ENCODE measurements around the gene SSRP1.
"Not testable (repeated sequence)": the region's sequence is repeated elsewhere in the genome, so short reads cannot be mapped to it uniquely, and the experiment has no call there.

Gene SSRP1

DNA sequence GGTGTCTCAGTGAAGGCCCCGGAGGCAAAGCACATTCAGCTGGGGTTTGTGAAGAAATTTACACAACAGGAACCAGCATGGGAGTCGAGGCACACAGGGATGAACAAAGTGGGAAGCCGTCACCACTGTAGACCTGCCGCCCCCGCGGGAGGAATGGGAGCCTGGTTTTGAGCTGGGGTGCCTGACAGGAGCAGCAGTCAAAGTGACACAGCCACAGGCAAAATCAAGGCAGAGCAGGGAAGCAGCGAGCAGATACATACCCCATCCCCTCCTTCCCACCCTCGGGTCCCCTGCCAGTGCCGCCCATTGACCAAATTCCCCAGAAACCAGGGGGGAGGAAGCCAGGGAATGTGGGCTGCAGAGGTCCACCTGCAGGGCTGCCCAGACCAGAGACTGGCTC is 23.3 kb upstream of the SSRP1 start:
- DNase-seq = no peak

DNA sequence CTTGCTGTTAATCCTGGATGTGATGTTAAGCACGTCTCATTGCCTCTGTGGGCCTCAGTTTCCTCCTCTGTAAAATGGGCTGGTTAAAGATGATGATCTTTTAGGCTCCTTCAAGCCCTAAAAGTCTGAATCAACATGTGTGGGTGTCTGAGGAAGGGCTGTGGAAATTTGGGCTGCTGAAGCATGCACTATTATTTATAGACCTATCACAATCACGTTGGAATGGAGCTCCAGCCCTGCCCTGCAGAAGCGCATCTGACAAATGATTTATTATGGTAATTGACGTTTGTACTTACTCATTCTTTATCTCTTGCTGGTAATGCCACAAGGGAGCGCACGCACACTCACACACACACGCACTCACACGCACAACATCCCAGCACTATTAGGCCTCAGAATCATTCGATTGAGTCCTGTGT is 22.9 kb upstream of the SSRP1 start:
- no peak for DNase-seq

DNA sequence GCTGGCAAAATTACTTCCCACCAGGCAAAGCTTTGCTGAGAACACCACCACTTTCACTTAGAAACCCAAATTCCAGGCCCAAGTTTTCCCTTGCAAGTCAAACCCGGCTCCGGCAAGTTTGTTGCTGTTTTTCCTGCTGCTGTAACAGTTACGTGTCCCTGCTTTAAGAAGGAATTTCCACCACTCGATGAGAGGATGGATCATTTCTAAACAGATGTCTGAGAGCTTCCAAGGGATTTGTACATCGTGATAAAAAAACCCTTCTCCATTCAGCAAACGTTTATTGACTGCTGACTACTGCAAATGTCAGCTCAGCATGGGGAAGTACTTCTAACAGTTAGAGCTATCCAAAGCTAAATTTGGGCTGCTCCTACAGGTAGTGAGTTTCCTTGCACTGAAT is 22.2 kb upstream of the SSRP1 start:
- no peak for DNase-seq

DNA sequence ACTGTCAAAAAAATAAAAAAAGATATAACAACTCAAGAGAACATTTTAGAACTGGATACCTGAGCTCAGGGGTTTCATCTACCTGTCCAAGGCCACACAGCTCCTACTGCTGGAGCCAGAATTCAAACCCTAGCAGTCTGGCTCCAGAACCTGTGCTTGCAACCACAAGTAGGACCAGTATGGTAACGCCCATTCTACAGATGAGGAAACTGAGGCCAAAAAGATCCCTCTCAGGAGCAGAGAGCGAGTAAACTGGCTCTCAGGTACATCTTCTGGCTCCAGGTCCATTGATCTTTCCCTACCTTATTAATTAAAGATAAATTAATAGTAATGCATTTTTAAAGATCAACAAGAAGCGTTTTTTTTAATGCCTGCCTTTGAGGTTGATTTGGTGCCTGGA is 21.6 kb upstream of the SSRP1 start:
- DNase-seq = no peak

DNA sequence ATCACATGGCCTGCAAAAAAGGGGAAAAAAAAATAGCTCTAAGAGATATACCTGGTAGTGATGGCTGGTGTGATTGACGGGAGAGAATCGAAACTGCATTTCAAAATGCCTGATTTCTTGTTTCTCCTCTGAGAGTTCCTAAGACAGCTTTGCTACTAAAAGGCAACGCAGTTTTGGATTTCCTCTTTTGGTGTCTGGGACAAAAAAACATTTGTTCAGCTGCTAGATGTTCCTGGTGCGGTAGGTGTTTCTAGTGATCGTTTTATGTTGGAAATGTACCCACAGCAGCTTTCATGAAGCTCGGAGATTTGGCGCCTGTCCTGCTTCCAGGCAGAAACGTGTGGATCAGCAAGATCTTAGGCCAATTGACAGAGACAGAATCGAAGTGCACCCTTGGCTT is 20.6 kb upstream of the SSRP1 start:
- DNase-seq = no peak

DNA sequence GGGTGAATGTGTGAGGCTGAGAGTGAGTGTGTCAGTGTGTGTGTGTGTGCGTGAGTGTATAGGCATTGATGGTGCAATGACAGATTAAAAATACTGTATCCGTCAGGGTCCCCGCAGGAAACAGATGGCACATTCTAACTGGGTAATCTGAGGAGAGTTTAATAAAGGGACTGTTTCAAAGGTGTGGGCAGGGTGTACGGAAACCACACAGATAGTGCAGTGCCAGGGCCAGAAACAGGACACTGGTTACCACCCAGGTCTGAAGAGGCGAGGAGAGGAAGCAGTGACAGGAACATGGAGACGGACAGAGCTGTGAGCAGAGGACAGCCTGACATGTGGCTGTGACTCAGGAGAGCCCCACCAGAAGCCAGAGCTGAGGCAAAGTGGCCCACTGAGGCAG is 19.0 kb upstream of the SSRP1 start:
- no peak for DNase-seq

DNA sequence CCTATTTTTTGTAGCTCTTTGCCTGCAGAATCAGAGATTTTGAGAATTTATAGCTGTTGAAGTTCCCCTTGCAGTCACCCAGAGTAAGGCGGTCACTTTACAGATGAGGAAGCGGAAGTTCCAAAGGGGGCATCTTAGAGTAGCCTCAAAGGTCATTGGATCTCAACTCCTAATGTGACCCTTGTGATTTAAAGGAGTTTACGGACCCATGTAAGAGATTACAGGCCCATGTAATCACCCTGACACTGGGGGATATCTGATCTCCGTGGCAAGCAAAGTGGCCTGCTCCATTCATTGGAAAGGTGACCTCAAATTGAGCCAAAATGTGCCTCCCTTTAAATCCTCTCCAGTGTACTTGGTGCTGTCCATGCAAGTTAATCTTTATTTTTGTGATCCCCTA is 18.2 kb upstream of the SSRP1 start:
- no peak for DNase-seq

DNA sequence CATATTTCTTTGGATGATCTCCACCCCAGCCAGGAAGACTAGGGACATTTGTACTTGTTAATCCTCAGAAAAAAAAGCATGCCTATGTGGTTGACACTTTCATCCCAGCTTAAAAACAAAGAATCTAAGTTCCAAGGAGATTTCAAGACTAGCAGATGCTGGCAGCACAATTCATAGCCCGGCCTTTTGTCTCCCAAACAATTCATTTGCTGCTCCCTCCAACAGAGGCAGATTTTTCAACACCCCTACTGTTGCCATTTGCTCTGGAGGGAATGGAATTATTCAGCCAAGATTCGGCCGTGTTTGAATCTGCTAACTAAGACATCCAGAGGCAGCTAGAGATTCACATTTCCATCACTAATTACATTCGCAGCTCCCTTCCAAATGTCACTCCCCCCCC is 17.8 kb upstream of the SSRP1 start:
- DNase-seq = no peak

DNA sequence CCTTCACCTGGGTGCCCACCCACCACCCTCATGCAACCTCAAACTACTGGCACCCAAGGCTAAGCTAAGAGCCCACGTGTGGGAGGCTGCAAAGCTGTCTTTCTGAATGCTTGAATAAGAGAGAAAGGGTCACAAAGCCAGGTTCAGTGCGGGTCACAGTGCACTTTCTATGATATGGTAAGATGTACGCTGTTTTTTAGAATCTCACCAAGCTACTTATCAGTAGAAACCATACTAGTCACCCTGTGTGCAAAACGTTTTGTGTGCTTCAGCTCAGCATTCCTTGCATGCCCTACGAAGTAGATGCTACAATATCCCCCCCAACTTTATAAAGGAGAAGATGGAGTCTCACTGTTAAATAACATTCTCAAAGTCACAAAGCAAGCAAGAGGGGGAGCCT is 17.3 kb upstream of the SSRP1 start:
- no peak for DNase-seq

DNA sequence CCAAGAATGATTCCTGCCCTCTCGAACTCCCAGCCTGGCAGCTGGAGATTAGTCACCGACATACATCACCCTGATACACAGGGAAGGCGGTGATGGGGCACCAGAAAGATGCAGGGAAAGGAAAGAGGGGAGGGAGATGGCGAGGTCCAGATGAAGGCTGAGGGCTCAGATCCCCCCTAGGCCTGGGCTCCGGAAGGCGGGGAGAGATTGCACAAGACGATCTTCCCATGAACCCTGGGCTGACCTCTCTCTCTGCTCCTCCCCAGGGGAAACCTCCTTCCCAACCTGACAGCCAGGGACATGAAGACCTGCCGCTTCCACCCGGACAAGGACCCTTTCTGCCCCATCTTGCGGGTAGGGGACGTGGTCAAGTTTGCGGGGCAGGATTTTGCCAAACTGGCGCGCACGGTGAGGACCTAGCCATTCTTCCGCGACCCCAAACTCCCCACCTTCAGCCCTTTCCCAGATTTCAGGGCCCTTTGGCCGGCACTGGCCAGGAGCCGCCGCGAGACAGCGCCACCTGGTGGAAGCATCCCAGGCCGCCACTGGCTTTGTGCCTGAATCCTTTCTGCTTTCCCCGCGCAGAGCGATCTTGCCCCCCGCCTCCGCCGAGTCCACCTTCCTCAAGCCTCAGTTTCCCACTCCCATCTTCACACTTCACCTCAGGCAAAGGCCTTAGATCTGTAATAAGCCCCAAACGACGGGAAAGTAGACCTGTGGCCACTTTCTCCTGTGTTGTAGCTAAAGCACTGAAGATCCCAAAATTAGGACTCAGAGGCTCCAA is 14.0 kb upstream of the SSRP1 start:
- peak; percentile 72 for DNase-seq

DNA sequence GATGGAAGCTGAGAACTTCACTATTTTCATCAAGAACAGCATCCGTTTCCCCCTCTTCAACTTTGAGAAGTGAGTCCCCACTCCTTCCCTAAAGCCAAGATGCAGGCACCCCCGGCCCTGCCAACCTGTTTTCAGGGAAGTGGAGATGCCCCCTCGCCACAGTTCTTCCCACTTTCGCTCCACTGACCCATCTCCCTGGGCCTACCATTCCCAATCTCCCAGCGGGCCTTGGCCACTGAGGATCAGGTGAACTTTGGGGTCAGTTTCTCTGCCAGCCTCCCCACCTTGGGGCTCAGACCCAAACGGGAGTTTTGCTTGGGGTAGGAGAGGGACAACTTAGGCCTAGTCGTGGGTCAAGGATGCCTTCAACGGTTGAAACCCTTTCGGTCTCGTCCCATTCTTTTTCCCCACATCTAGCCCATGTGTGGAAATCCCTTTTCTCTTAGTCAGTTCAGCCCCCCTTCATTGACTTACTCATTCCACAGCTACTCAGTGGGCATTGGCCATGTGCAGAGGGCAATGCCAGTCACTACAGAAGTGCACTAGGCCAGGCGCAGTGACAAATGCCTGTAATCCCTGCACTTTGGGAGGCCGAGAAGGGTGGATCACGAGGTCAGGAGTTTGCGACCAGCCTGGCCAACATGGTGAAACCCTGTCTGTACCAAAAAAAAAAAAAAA is 13.1 kb upstream of the SSRP1 start:
- no peak for DNase-seq

DNA sequence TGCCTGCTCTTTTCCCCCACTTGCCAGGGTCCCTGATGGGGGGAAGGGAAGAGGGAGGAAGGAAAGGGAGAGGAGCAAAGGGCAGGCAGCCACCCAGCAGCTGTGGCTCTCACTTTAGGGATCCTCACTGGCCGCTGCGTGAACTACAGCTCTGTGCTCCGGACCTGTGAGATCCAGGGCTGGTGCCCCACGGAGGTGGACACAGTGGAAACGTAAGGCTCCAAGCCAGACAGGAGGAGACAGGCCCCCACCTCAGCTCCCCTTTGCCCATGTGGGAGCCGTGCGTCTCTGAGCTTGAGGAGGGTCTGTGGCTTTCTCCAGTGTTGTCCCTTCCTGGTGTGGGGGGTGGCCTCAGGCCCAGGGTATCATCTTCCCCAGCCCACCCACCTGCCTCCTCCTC is 12.4 kb upstream of the SSRP1 start:
- DNase-seq = no peak

DNA sequence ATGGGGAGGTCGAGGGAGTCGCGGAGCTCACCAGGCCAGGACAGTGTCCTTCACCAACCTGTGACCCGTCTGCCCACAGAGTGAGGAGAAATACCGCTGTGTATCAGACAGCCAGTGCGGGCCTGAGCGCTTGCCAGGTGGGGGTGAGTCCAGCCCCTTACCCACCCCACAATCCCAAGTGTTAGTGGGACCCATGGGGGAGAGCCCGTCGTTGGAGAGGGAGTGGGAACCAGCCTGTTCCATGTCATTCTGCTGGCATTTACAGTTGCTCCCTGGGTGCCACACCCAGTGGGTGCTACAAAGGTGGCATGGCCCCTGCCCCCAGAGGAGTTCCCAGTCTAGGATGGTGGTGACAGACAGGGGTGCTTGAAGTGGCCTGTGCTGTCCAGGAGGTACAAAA is 11.6 kb upstream of the SSRP1 start:
- DNase-seq = no peak

DNA sequence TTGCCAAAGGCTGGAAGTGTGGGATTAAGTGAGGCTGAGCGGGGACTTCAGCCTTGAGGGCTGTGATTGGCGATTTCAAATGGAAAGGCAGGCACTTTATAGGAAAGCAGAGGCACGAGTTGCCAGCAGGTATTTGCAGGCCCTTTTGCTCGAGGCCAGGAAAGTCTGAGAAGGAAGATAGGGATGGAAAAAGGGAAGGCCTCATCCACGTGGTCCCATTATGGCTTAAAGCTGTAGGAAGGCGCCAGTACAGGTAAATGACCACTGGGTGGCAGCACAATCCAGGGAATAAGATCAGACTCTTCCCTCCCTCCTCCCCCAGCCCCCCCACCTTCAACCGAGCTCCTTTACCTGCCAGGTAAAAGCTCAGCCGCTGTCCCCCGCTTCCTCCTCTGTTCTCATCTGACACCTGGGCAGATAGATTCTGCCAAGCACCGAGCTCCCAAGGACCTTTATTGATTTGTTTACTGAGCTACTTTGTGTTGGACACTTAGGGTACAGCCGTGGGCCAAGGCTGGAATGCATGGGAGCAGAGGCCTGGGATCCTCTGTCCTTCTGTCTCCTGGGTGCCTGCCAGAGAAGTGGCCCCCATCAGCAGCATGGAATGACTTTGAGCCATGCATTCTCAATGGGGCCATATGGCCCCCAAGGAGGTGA is 10.0 kb upstream of the SSRP1 start:
- DNase-seq = peak; percentile 68

DNA sequence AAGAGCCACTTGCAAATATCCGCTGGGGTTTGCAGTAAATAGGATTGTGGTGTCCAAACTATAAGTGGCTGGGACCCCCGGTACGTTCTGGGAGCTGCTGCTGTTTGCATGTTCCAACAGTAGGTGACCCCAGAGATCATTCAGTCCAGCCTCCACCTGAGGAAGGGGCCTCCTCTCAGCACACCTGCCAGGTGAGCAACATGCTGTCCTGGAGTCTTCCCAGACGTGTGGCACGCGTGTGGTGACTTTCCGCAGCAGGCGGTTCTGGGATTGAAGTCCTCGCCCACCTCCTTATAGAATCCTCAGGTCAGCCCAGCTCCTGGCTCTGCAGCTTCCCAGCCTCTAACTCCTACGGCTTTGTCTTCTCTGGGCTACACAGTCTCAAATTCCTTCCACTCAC is 9.1 kb upstream of the SSRP1 start:
- DNase-seq = no peak

DNA sequence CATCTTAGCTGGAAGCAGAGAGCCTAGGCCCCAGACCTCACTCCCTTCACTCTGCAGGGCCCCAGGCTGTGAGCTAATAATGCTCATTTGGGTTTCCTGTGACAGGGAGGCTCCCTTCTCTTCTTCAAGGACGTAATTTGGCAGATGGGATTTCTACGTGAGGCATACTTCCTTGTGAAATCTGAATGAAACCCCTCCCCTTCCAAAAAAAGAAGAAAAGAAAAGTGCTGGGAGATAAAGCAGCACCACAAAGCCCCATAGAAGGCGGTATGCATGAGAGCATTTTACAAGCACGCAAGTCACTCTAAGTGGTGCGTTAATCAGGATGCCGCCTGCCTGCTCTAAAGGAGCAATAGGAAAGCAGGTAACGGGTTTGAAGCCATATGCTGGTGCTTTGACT is 8.1 kb upstream of the SSRP1 start:
- no peak for DNase-seq

DNA sequence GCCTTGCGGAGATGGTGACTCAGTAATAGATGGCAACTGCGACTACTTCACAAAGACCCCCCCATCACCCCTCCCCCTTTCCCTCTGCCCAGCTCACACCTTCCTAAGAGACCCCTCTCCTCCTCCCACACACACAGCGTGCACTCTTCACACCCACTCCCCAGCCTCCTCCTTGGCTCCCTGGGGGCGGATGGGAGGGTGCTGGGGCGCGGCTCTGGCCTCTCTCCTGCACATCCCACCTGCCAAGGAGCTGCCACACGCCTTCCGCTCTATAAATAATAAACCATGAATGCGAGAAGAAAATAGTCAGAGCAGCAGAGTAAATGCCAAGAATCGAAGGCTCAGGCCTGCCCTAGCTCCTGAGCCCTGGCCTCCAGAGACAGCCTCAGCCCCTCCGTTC is 7.0 kb upstream of the SSRP1 start:
- no peak for DNase-seq

DNA sequence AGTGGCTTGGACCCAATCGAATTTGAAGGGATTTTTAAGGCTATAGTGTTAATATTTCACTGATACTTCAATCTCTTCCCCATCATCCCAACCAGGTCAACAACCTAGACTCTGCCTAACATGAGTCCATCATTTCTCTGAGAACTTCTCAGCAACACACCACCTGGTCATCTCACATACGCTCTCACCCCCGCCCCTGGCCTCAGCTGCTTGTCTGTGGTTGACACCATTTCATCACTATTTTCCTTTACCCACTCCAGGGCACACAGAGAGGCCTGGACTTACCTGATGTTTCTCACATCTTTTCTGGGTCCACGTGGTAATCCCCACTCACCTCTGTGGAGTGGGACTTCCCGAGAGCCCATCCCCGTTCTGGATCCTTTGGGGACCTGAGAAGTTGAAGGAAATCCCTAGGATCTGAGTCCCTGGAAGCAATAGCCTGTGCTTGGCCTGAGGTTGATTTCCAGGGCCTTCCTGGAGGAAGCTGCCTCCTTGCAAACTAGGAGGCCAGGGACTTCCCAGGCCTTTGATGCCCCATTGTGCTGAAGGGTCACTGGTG is 5.6 kb upstream of the SSRP1 start:
- no peak for DNase-seq

DNA sequence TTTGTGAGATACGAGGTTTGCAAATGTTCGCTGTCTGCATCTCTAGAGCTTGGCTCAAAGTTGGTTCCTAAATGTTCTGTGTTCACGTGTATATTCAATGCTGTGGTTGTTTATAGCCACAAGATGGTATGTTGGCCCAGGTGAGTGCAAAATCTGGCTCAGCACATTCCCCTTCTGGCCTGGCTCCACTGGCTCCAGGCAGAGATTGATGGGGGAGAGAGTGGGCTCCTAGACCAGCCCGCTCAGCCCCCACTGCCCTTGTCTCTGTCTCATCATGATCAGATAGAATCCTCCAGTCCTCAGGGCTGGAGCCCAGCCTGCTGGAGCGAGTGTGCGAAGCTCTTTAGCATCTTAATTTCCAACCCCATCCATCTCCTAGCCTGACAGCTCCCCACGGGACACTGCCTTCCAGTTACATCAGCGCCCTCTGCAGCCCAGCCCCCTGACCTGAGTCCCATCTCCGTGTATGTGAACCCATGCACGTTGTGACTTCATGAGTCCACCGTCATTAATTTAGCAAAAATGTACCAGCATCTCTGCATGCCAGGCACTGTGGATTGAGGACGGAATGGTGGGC is 4.4 kb upstream of the SSRP1 start:
- DNase-seq = no peak

DNA sequence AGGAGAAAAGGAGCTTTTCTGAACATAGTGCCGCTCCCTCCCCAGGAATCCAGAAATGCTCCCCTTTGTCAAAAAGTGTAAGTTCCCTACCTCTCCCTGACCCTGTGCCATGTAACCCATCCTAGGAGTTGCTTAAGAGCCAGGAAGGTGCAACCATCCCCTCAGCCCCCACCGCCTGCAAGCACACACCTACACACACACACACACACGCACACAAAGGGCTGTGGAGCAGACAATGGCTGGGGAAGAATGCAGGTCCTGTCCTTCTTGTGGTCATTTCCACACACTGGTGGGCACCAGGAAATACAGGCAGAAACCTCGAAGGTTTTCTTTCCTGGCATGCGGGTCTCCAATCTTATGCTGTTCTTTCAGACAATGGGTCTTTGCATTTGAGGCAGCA is 3.6 kb upstream of the SSRP1 start:
- DNase-seq = no peak

DNA sequence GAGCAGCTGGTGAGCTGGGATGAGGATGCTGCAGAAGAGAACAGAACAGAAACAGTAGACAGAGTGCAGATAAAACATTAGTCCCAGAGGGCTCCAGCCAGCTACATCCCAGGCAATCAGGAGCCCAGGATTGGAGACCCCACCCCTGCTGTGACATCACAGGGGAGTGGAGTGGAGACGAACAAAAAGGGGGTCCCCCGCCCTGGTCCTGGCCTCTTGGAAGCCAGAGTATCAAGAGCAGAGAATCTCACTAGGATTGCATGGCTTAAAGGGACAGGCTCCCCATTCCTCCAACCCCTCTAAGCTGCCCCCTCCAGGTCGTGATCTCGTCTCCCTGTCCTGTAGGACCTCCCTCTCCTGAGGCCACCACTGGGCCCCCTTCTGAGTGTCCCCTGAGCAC is 2.5 kb upstream of the SSRP1 start, which contains the start of gene P2RX3:
Gene P2RX3 (plus strand): TSS at position 211 of the 400 bp plus-strand sequence. CDS start 199 bp downstream, outside the sequence.
- no peak for DNase-seq

DNA sequence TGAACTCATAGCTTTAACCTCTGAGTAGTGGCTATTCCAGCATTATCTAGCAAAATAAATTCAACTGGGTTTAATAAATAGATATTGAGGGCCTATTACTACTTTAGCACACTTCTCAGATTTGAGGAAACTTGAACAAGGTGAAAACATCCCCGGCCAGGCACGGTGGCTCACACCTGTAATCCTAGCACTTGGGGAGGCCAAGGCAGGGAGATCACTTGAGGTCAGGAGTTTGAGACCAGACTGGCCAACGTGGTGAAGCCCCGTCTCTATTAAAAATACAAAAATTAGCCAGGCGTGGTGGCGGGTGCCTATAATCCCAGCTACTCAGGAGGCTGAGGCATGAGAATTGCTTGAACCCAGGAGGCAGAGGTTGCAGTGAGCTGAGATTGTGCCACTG is 1.2 kb upstream of the SSRP1 start:
- DNase-seq = not testable (repeated sequence)

DNA sequence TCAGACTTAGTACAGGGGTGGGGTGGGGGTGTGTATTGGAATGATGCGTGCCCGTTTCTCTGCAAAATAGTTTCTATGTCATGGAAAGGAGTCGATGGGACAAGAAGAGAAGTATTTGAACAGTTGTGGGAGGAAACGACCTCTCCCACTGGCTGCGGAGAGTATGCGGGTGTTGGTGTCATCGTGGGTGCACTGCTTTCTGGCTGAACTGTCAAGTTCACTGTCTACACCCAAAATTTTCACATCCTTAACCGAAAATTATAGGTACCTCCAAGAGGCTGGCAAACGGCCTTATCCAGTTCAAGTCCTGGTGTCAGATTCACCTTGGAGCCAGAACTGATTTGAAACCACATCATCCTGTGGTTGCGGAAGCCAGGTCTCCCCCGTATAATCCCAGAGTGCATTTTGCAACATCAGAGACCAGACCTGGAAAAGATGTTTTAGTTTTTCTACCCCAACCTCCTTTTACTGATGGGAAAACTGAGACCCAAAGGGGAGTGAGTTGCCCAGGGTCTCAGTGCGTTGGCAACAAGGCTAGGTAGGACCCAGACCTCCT is 497 bp upstream of the SSRP1 start:
- DNase-seq = peak; percentile 39

Measured in activated T-cell treated with anti-CD3 and anti-CD28 coated beads, Interleukin-2, amount 50 U/mL, for 1 hour (primary cell).